ENCODE measurements around the gene PLXNB2. TPM values are rescaled to one million over a fixed set of nuclear protein-coding genes. Genes with fewer than 3 reads are reported as not detected.

Gene PLXNB2
- total RNA-seq, 4 donors from 2014 or later, result 93.2 to 207 (median 102) TPM

DNA sequence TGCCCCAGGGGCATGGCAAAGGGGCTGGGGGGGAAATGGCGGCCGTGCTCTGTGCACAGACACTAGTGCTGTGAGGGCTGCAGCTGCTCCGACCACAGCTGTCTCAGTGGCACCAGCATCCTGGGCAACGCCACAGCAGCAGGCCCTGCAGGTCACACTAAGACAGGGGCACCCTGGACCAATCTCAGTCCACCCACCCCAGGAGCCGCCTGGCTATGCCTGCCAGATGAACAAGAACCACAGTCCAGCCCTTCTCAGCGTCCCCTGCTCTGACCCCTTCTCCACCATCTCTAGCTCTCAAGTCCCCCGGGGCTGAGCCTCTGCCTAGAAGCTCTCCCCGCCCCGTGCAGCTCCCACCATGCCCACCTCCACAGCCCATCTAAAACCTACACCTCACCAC is 79.1 kb downstream of the PLXNB2 start:
- ATAC-seq, result no peak
- H3K36me3 ChIP-seq, result peaks cover 0 to 97% of the 10 kb centered on the region in 2 donors
- TF ChIP-seq POLR2AphosphoS5 (IDR thresholded peaks at IDR 0.05) (no peak), EP300 (IDR thresholded peaks at IDR 0.05) (no peak), POLR2A (IDR thresholded peaks at IDR 0.05) (no peak)
- TF ChIP-seq, protein P1, sequence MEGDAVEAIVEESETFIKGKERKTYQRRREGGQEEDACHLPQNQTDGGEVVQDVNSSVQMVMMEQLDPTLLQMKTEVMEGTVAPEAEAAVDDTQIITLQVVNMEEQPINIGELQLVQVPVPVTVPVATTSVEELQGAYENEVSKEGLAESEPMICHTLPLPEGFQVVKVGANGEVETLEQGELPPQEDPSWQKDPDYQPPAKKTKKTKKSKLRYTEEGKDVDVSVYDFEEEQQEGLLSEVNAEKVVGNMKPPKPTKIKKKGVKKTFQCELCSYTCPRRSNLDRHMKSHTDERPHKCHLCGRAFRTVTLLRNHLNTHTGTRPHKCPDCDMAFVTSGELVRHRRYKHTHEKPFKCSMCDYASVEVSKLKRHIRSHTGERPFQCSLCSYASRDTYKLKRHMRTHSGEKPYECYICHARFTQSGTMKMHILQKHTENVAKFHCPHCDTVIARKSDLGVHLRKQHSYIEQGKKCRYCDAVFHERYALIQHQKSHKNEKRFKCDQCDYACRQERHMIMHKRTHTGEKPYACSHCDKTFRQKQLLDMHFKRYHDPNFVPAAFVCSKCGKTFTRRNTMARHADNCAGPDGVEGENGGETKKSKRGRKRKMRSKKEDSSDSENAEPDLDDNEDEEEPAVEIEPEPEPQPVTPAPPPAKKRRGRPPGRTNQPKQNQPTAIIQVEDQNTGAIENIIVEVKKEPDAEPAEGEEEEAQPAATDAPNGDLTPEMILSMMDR (IDR thresholded peaks at IDR 0.05), result no peak
- H3K4me3 ChIP-seq, result no peak overlapping the region
- 94% methylated on average over 3 of the region's 9 CpGs; no CpG with 5 or more reads in 1 of the 2 donors for WGBS, 2 donors (ENCODE audit: low coverage in 1 of 2)
- H3K27me3 ChIP-seq, result no peaks in the 10 kb centered on the region
- H3K4me1 ChIP-seq, result no peaks in the 10 kb centered on the region
- no peaks in the 10 kb centered on the region for H3K9me3 ChIP-seq
- H3K27ac ChIP-seq, result no peak overlapping the region

DNA sequence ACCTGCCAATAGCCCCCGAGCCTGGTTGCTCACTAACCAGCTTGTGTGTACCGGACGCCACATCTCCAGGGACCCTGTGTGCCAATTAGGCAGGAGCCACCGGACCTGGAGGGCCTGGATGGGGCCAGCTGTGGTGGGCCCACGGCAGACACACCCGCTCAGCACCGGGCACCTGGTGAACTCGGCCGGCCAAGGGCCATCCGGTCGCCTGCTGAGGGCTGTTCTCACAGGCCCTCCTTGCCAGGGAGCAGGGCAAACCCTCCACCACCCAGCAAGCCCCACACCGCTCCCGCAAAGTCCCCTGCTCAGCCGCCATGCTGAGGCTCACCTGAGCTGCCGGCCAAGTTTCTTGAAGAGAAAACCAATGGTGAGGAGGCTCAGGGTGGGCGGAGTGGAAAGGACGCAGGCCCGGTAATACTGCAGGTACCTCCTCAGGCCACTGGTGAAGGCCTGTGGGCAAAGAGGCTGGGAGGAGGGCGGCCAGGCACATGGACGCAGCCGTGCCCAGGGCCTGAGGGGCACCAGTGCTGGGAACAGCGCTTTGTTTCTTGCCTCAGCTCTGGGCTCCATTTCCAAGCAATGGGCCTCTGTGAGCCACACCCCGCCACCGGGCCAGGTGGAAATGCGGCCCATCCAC is 79.7 kb downstream of the PLXNB2 start:
- Histone ChIP-seq H3K9me3 (no peaks in the 10 kb centered on the region), H3K4me3 (no peak overlapping the region), H3K36me3 (peaks cover 0 to 97% of the 10 kb centered on the region in 2 donors), H3K27me3 (no peaks in the 10 kb centered on the region), H3K4me1 (no peaks in the 10 kb centered on the region), H3K27ac (no peak overlapping the region)
- 60 to 98% methylated on average over 1 to 8 of the region's 25 CpGs for WGBS, 2 donors (ENCODE audit: low coverage in 1 of 2)
- ATAC-seq, result no peak
- TF ChIP-seq EP300 (IDR thresholded peaks at IDR 0.05), result no peak
- no peak for TF ChIP-seq POLR2A (IDR thresholded peaks at IDR 0.05)
- TF ChIP-seq POLR2AphosphoS5 (IDR thresholded peaks at IDR 0.05), result no peak
- TF ChIP-seq, protein P1 (IDR thresholded peaks at IDR 0.05), result no peak

DNA sequence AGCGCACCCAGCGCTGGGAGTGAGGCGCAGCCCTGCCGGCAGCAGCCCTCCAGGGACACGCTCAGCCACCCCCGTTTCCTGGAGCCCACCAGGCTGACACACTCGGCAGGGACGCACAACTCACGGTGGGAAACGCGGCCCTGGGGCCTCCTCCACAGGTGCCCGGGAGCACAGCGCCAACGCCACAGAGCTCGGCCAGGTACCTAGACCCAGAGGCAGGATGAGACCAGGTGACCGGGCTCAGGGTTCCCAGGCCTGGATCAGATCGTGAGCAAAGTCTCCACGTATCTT is 80.6 kb downstream of the PLXNB2 start:
- no peaks in the 10 kb centered on the region for H3K27me3 ChIP-seq
- 86% methylated on average over 3 of the region's 18 CpGs; no CpG with 5 or more reads in 1 of the 2 donors for WGBS, 2 donors (ENCODE audit: low coverage in 1 of 2)
- H3K4me3 ChIP-seq, result no peak overlapping the region
- no peak overlapping the region for H3K27ac ChIP-seq
- TF ChIP-seq POLR2A (IDR thresholded peaks at IDR 0.05), result no peak
- TF ChIP-seq, protein P1 (IDR thresholded peaks at IDR 0.05), result no peak
- TF ChIP-seq EP300 (IDR thresholded peaks at IDR 0.05), result no peak
- TF ChIP-seq POLR2AphosphoS5 (IDR thresholded peaks at IDR 0.05), result no peak
- H3K9me3 ChIP-seq, result no peaks in the 10 kb centered on the region
- H3K4me1 ChIP-seq, result no peaks in the 10 kb centered on the region
- no peak for ATAC-seq
- H3K36me3 ChIP-seq, result peaks cover 0 to 97% of the 10 kb centered on the region in 2 donors

DNA sequence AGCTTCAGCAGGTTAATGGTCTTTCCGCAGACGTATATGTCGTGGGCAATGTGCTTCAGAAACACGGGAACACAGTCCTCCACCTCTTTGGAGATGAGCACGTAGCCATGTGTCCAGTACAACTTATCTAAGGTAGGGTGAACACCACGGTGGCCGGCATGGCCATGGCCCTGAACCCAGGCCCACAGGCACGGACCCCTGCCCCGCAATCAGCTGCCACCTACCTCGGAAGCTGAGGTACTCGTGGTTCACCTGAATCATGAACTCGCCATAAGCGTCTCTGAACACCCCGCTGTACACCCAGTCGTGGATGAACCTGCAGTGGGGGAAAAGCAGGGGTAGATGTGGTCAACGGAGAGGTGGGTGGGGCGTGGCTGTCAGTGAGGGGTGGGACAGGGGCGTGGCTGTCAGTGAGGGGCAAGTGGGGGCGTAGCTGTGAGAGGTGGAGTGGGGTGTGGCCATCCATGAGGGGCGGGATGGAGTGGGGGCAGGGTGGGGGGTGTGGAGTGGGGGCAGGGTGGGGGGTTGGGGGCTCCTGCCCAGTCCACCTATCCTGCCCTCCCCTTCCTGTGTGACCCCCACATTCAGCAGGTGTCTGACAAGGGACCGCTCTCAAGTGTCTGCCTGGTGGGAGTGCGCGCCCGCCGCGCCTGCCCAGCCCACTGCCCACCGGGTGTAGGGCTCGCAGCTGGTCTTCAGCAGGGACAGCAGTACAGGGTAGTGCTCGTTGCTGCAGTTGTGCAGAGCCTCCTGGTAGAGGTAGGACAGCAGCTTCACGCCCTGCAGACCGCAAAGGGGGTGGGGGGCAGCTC is 81.2 kb downstream of the PLXNB2 start:
- ATAC-seq, result no peak
- Histone ChIP-seq H3K4me3 (no peak overlapping the region), H3K27me3 (no peaks in the 10 kb centered on the region), H3K4me1 (no peaks in the 10 kb centered on the region), H3K36me3 (peaks cover 0 to 98% of the 10 kb centered on the region in 2 donors), H3K9me3 (no peaks in the 10 kb centered on the region), H3K27ac (no peak overlapping the region)
- WGBS, 2 donors (ENCODE audit: low coverage in 1 of 2), result 80% methylated on average over 9 of the region's 31 CpGs; no CpG with 5 or more reads in 1 of the 2 donors
- no peak for TF ChIP-seq POLR2A (IDR thresholded peaks at IDR 0.05)
- no peak for TF ChIP-seq EP300 (IDR thresholded peaks at IDR 0.05)
- TF ChIP-seq POLR2AphosphoS5 (IDR thresholded peaks at IDR 0.05), result no peak
- TF ChIP-seq, protein P1 (IDR thresholded peaks at IDR 0.05), result no peak

Data from gastroesophageal sphincter (tissue), 4 donors.